GM18508 (cell line): ENCODE results near the gene MRPL21.
"Not testable (repeated sequence)": the region's sequence is repeated elsewhere in the genome, so short reads cannot be mapped to it uniquely, and the experiment has no call there.

Experiments used
- ATAC-seq: cut with Tn5 transposase; IDR thresholded peaks from one replicate; pipeline ENCODE4 v1.9.1; 2021; ENCODE audit warnings: moderate number of reproducible peaks; ENCODE audit not compliant: insufficient read depth, unreplicated experiment

Gene MRPL21

DNA sequence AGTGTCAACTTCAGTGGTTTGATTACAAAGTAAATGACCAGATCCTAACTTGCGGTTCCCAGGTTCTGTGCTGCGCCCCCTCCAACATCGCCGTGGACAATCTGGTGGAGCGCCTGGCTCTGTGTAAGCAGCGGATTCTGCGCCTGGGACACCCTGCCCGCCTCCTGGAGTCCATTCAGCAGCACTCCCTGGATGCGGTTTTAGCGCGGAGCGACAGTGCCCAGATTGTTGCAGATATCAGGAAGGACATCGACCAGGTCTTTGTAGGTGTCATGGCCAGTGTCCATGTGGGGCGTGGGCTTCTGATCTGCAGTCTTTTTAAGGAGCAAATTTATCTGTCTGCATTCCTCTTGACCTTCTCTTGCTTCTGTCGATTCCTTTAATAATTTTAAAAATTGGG, 11.1 kb upstream of the MRPL21 start:
- ATAC-seq = no peak

DNA sequence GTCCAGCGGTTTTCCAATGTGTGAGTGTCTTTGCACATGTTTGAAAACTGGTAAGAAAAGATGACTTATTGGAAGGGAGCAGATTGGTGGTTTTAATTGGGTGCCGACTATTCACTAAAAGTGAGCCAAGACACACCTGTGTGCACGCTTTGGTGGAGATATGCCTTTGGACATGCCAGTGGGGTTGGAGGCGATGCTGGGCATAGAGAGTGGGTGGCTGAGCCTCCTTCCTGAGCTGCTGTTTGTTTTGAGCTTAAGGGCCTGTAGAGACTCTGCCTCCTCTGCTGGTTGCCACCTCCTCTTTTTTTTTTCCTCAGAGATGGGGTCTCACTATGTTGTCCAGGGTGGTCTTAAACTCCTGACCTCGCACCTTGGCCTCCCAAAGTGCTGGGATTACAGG, 9.6 kb upstream of the MRPL21 start:
- ATAC-seq = no peak

GRCh38 chr11:68912254-68912653, 8.6 kb upstream of the MRPL21 start:
- ATAC-seq = no peak

- no peak for ATAC-seq
Observed at GRCh38 chr11:68911731-68912130, 8.1 kb upstream of the MRPL21 start.

DNA sequence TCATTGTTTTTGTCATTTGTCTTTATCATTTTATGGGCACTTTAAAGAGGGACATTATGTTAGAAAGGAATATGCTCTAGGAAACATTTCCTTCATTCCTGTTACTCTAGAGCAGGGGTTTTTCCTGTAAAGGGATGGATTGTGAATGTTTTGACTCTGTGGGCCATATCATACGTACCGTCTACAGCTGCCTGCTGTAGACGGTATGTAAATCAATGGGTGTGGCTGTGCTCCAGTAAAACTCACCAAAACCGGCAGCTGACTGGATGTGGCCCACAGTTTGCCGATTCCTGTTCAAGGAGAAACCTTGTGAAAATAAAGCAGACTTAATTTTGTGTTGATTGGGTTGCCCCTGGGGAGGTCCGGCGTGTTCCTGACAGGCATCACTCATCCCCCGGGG, 7.3 kb upstream of the MRPL21 start:
- ATAC-seq = no peak

- ATAC-seq = no peak
Observed at GRCh38 chr11:68908273-68908672, 4.6 kb upstream of the MRPL21 start.

GRCh38 chr11:68905421-68906360, 2.1 kb upstream of the MRPL21 start:
- no peak for ATAC-seq

GRCh38 chr11:68904248-68904847, 716 bp upstream of the MRPL21 start:
- ATAC-seq = no peak

- no peak for ATAC-seq
Observed at GRCh38 chr11:68900835-68901381, 2.7 kb downstream of the MRPL21 start.

- no peak for ATAC-seq
Observed at GRCh38 chr11:68897441-68897840, 6.2 kb downstream of the MRPL21 start.

- ATAC-seq = no peak
Observed at GRCh38 chr11:68896171-68896959, 7.3 kb downstream of the MRPL21 start.

DNA sequence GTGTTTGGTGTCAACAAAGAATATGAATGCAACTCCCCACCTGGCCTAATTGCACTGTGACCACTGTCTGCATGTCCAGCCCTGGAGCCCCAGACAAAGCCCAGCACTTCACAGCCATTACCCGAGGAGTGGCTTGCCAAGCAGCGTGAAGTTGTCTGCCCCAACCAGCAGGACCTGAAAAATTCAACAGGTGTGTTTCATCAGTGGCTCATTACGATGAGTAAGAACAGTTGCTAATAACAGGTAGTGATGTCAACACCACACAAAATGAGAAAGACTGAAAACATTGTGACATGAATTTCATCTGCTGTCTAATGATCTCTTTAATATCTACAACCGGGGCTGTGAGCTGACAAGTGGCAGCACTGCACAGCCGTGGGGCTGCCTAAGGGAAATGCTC, 10.3 kb downstream of the MRPL21 start:
- no peak for ATAC-seq

GRCh38 chr11:68892576-68892975, 11.1 kb downstream of the MRPL21 start:
- no peak for ATAC-seq

DNA sequence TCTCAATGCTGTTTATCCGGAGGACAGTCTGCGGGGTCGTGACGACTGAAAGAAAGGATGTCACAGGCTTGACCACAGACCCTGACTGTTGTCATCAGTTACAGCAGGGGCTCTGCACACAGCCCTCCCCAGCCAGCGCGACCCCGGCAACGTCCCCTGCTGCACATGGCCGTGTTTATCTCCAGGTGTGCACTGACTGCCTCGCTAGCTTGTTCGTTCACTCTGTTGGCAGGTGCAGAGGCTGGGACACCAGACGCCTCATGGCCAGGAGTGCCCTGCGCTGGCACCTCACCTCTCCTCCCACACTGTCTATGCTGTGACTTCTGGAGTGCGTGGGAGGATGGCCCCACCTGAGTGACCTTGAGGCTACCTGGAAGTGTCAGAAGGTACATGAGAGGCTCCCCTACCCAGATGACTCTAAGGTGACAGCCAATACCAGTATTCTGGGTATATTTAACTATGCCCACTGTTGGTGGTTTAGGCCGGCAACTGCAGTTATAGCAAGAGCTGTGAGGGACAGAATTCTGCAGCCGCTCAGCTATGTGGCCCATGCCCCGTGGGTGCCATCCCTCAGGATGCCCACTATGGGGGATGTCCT, 12.2 kb downstream of the MRPL21 start:
- ATAC-seq = no peak

DNA sequence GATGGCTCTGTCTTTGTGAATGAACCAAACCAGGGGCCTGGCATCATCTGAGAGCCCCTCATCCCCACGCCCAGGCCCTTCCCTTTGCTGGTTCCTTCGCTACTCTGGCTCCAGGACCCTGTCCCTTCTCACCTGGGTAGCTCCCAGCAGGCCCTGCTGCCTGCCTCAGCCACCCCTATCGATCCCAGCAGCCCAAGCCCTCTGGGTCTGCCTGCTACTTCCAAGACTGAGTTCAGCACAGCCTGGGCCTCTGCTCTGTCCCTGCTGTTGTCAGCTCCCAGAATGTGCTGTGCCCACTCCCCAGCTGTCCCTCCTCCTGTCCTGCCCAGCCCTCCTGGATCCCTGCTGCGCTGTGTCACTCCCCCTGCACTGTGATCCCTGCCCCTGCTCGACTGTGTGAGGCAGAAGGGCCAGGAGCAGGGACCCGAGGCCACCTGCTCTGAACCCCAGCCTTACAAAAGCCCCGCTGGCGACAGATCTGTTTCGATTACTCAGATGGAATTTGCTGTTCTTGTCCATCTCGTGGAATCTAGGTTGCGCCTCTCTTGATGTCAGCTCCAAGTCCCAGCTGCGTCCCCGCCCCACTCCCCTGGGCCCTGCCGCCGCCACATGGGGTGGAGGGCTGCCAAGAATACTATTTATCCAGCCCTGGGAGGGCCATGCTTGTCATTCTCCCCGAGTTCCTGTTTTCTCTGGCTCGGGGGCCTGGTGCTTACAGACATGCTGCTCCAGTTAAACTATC, 13.0 kb downstream of the MRPL21 start:
- ATAC-seq = no peak

DNA sequence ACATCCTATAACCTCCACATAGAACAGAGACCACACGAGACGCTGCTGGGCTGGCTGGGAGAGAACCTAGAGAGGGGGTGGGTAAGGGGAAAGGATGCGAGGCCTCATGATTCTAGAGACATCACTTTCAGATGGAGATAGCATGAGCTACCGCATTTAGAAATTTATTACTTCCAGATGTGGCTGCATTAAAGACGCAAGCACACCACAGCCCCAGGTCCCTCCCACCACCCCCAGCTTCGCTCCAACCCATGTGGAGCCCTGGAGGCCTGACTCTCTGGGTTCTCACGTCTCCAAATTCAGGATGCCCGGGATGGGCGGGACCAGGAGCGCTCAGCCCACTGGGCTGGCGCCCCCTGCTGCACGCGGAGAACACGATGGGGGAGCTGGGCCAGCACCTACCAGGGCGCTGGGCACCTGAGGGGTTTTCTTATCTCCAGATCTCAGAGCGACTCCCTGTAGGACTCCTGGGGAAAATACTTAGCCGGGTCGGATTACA, 13.6 kb downstream of the MRPL21 start:
- no peak for ATAC-seq

GRCh38 chr11:68884827-68885226, 18.8 kb downstream of the MRPL21 start:
- not testable (repeated sequence) for ATAC-seq

GRCh38 chr11:68882391-68882790, 21.2 kb downstream of the MRPL21 start:
- no peak for ATAC-seq

- no peak for ATAC-seq
Observed at GRCh38 chr11:68881320-68881719, 22.3 kb downstream of the MRPL21 start.
